Heart left ventricle (tissue), 16 donors: Measurements from ENCODE around the gene NRCAM. TPM values are rescaled to one million over a fixed set of nuclear protein-coding genes. Genes with fewer than 3 reads are reported as not detected.

Experiments used
- ATAC-seq, 4 donors: fragments of 200-7000 bp; cut with Tn5 transposase; one replicate each; pipeline ENCODE4 v1.9.1; 2020 to 2022; ENCODE audit warnings: moderate library complexity in 4 of 4, mild to moderate bottlenecking in 3 of 4, moderate number of reproducible peaks in 1 of 4
- DNase-seq, 5 donors: peaks; one replicate each; pipeline ENCODE4 v3.0.0-alpha.2; 2020
- H3K27ac ChIP-seq, 12 donors: fragments of 200-600 bp; sonication (generic) in 4 of 12; one replicate each; pipeline versions ENCODE4 v1.5.0 to v1.8.0; 2016 to 2022; ENCODE audit warnings: mild to moderate bottlenecking in 2 of 12
- H3K27me3 ChIP-seq, 9 donors: fragments of 200-600 bp; sonication (generic) in 2 of 9; one replicate each; pipeline versions ENCODE4 v1.5.1 to v1.8.0; 2016 to 2022; ENCODE audit warnings: mild to moderate bottlenecking in 3 of 9
- H3K36me3 ChIP-seq, 9 donors: fragments of 200-600 bp; sonication (generic) in 2 of 9; one replicate each; pipeline versions ENCODE4 v1.5.0 to v1.8.0; 2018 to 2022; ENCODE audit warnings: mild to moderate bottlenecking in 2 of 9
- H3K4me1 ChIP-seq, 12 donors: fragments of 200-600 bp; sonication (generic) in 4 of 12; one replicate each; pipeline versions ENCODE4 v1.5.0 to v1.8.0; 2016 to 2022; ENCODE audit warnings: mild to moderate bottlenecking in 3 of 12
- H3K4me3 ChIP-seq, 12 donors: fragments of 200-600 bp; sonication (generic) in 4 of 12; one replicate each; pipeline versions ENCODE4 v1.5.0 to v1.8.0; 2017 to 2022; ENCODE audit warnings: mild to moderate bottlenecking in 9 of 12, moderate library complexity in 4 of 12
- H3K9me3 ChIP-seq, 12 donors: fragments of 200-600 bp; sonication (generic) in 4 of 12; one replicate each; pipeline versions ENCODE4 v1.5.0 to v1.8.0; 2016 to 2022; ENCODE audit warnings: mild to moderate bottlenecking in 1 of 12
- CTCF ChIP-seq, 12 donors: fragments of 200-600 bp; sonication (generic) in 4 of 12; IDR thresholded peaks; one replicate each; pipeline versions ENCODE4 v1.5.0 to v1.8.0; 2018 to 2022; ENCODE audit warnings: antibody characterized with exemption in 12 of 12, mild to moderate bottlenecking in 5 of 12
- POLR2A ChIP-seq, 2 donors: fragments of 450-650 bp; IDR thresholded peaks; one replicate each; pipeline ENCODE4 v1.6.1; 2017; ENCODE audit warnings: antibody characterized with exemption in 2 of 2, mild to moderate bottlenecking in 2 of 2, moderate library complexity in 2 of 2
- WGBS, 4 donors: extraction: QIAGEN DNeasy Blood & Tissue Kit in 2 of 4; methylation state at CpG; one replicate each; pipeline versions ENCODE4 v1.1.5 to v1.1.7; 2013 to 2018; 5-methylcytosine and 5-hydroxymethylcytosine counted together
- intact Hi-C, 10 donors: fragments of 100-400 bp; cut with DNase I; formaldehyde crosslinking; loops; one replicate each; pipeline versions ENCODE4 v1.11.1 to v1.14.2; 2022
- polyA plus RNA-seq, 2 donors: library from polyadenylated mRNA; stranded (reverse); fragments of 200-250 nt; gene quantifications; one replicate each; pipeline ENCODE4 v1.2.3, GENCODE V29; 2013
- total RNA-seq, 9 donors: library from RNA; depleted of rRNA in 2 of 9; stranded (reverse); fragments of >200 nt in 2 of 9; fragmentation: NEBNext Ultra II Directional in 3 of 9; extraction: Animal tissue kit (Norgen Biotek cat#: 25700) in 3 of 9; gene quantifications; one replicate each; pipeline versions ENCODE4 v1.1.0 to v1.2.4, GENCODE V29; 2016 to 2023
- donor health status: ischemic (EF 13 %, LVEDD 7.1; RV severe dilation, severe dysfunction).
- donor health status: healthy with polysubstance abuse.
- donor health status: DM: no; HTN: yes; CAD: no.
- donor health status: DM: no; HTN: no; CAD: no.
- donor health status: ischemic (EF 25% LVEDD 6.9; RV normal size, moderate dysfunction).
- donor health status: ischemic (EF 25% LVEDD 5.7; RV mildly dilated, moderate dysfunction).
- donor health status: healthy.
- donor health status: DM: yes; HTN: yes; CAD: no.
- donor health status: ischemic (EF 35%, LVEDD 5.7; RV mildly dilated, moderate dysfunction).
- donor health status: nonischemic (EF 11% LVEDD 7.7; RV severe dilation, severe dysfunction).
- donor health status: DM: yes; HTN: yes; CAD: no.
- donor health status: PGD.
- donor health status: ischemic (EF 29% LVEDD 5.4; RV normal size, mild dysfunction).
- donor health status: nonischemic (EF 23%, LVEDD 6.1; RV moderate dilation, normal function).

NRCAM gene
- total and polyA plus RNA-seq, 11 donors: 0.07 to 2.5 (median 0.36) TPM

- Histone ChIP-seq H3K27me3 (peaks cover 0 to 3% (median 0%) of the 10 kb centered on the region in 9 donors), H3K27ac (no peak overlapping the region), H3K9me3 (no peaks in the 10 kb centered on the region), H3K4me3 (no peak overlapping the region), H3K36me3 (no peaks in the 10 kb centered on the region), H3K4me1 (no peaks in the 10 kb centered on the region)
- WGBS, 4 donors: 64 to 74% (median 68%) methylated on average over 5 of the region's 5 CpGs
- DNase-seq: no peak
- ATAC-seq: no peak
- intact Hi-C loops: no loop called here
- TF ChIP-seq CTCF (IDR thresholded peaks at IDR 0.05): no peak
- TF ChIP-seq POLR2A (IDR thresholded peaks at IDR 0.05): no peak
Observed at GRCh38 chr7:108384716-108385483, 71.3 kb downstream of the NRCAM start.

- TF ChIP-seq CTCF (IDR thresholded peaks at IDR 0.05) (no peak), POLR2A (IDR thresholded peaks at IDR 0.05) (no peak)
- peaks cover 0 to 3% (median 0%) of the 10 kb centered on the region in 9 donors for H3K27me3 ChIP-seq
- H3K27ac ChIP-seq: no peak overlapping the region
- H3K4me1 ChIP-seq: no peaks in the 10 kb centered on the region
- DNase-seq (no peak), ATAC-seq (no peak)
- H3K4me3 ChIP-seq: no peak overlapping the region
- no peaks in the 10 kb centered on the region for H3K36me3 ChIP-seq
- WGBS, 4 donors: 53 to 80% (median 70%) methylated on average over 1 of the region's 1 CpG
- intact Hi-C loops: no loop called here
- H3K9me3 ChIP-seq: no peaks in the 10 kb centered on the region
Observed at GRCh38 chr7:108382932-108383331, 73.3 kb downstream of the NRCAM start.

- DNase-seq (no peak), ATAC-seq (no peak)
- Histone ChIP-seq H3K4me1 (no peaks in the 10 kb centered on the region), H3K9me3 (no peaks in the 10 kb centered on the region), H3K27me3 (peaks cover 0 to 3% (median 0%) of the 10 kb centered on the region in 9 donors), H3K36me3 (no peaks in the 10 kb centered on the region), H3K4me3 (no peak overlapping the region), H3K27ac (no peak overlapping the region)
- intact Hi-C loops: no loop called here
- TF ChIP-seq CTCF (IDR thresholded peaks at IDR 0.05) (no peak), POLR2A (IDR thresholded peaks at IDR 0.05) (no peak)
Observed at GRCh38 chr7:108380517-108380916, 75.7 kb downstream of the NRCAM start.

GRCh38 chr7:108376206-108376605 is 80.0 kb downstream of the NRCAM start:
- no peak for ATAC-seq
- intact Hi-C loops: no loop called here
- no peak for TF ChIP-seq POLR2A (IDR thresholded peaks at IDR 0.05)

GRCh38 chr7:108375668-108376067 is 80.6 kb downstream of the NRCAM start:
- TF ChIP-seq POLR2A (IDR thresholded peaks at IDR 0.05) (no peak), CTCF (IDR thresholded peaks at IDR 0.05) (no peak)
- Histone ChIP-seq H3K27me3 (no peaks in the 10 kb centered on the region), H3K9me3 (peaks cover 0 to 5% (median 0%) of the 10 kb centered on the region in 12 donors), H3K4me3 (no peak overlapping the region), H3K27ac (no peak overlapping the region), H3K36me3 (no peaks in the 10 kb centered on the region), H3K4me1 (no peaks in the 10 kb centered on the region)
- 85 to 95% (median 89%) methylated on average over 1 of the region's 1 CpG for WGBS, 4 donors
- DNase-seq (no peak), ATAC-seq (no peak)
- intact Hi-C loops: no loop called here

More at GRCh38 chr7:108376206-108376605, 80.0 kb downstream of the NRCAM start:
- Histone ChIP-seq H3K4me1 (no peaks in the 10 kb centered on the region), H3K4me3 (no peak overlapping the region), H3K27ac (no peak overlapping the region), H3K36me3 (no peaks in the 10 kb centered on the region), H3K27me3 (no peaks in the 10 kb centered on the region), H3K9me3 (peaks cover 0 to 5% (median 0%) of the 10 kb centered on the region in 12 donors)
- DNase-seq: no peak
